GM19043 (cell line): Measurements from ENCODE around the gene CPVL.

ENCODE experiments used
- ATAC-seq: cut with Tn5 transposase; IDR thresholded peaks from one replicate; pipeline ENCODE4 v1.9.1; 2021; ENCODE audit warnings: low read depth; ENCODE audit not compliant: unreplicated experiment

The CPVL gene

GRCh38 chr7:28954946-28955345 is 191.4 kb downstream of the CPVL start:
- ATAC-seq: no peak

GRCh38 chr7:28954471-28954870 is 191.9 kb downstream of the CPVL start:
- no peak for ATAC-seq

GRCh38 chr7:28953633-28954032 is 192.7 kb downstream of the CPVL start:
- ATAC-seq: no peak
